SKM-1 (cell line): ENCODE results near the gene TBC1D3L.
"Not testable (repeated sequence)": the region's sequence is repeated elsewhere in the genome, so short reads cannot be mapped to it uniquely, and the experiment has no call there.

Source experiments
- DNase-seq: peaks from one replicate; lab custom pipeline; 2025; ENCODE audit not compliant: unreplicated experiment; lab: John Stamatoyannopoulos, UW

Gene TBC1D3L

DNA sequence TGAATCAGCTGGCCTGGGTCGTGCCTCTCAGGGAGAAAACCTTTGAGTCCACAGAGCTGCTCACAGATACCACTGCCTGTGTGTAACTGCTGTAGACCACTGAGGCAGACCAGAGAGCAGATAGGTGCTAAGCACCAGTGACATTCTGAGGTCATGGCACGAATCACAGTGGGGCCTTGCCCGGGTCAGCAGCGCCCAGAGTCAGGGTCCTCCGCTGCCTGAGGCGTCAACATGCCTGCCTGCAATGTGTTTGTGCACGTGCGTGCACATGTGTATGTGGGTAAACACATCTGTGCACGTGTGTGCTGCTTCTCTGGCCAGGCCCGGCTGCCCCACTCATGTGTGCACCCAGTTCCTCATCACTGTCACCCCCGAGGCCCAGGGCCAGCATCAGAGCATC is at the start of gene TBC1D3L:
Gene TBC1D3L, minus strand, starts transcription at position 101 of the 400 bp plus-strand sequence. CDS start 1,540 bp downstream, outside the sequence.
- DNase-seq = not testable (repeated sequence)

DNA sequence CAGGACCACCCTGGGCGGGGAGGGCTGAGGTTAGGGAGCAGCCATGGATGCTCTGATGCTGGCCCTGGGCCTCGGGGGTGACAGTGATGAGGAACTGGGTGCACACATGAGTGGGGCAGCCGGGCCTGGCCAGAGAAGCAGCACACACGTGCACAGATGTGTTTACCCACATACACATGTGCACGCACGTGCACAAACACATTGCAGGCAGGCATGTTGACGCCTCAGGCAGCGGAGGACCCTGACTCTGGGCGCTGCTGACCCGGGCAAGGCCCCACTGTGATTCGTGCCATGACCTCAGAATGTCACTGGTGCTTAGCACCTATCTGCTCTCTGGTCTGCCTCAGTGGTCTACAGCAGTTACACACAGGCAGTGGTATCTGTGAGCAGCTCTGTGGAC is 14.8 kb upstream of the TBC1D3L start, which contains the start of gene TBC1D3D:
Gene TBC1D3D, plus strand, starts transcription at position 301 of the 400 bp plus-strand sequence. CDS start 1,585 bp downstream, outside the sequence.
- not testable (repeated sequence) for DNase-seq
